Astrocyte (in vitro differentiated cells and primary cell): ENCODE results near the gene PRF1.

Experiments
- CTCF ChIP-seq: IDR thresholded peaks from 2 replicates; pipeline ENCODE4 v1.5.1; 2011; ENCODE audit warnings: low read depth, mild to moderate bottlenecking, inconsistent platforms, low read length, moderate library complexity; ENCODE audit not compliant: insufficient read depth
- EZH2 ChIP-seq: IDR thresholded peaks from 2 replicates; pipeline ENCODE4 v1.6.1; 2012; ENCODE audit warnings: mild to moderate bottlenecking, low read length, inconsistent platforms; ENCODE audit not compliant: insufficient read depth

GRCh38 chr10:70648427-70648826 is 45.9 kb upstream of the PRF1 start:
- TF ChIP-seq CTCF (no peak), EZH2 (no peak)
